ENCODE measurements around the gene MUC3A.
A peak's percentile ranks its signal among the peaks of the same experiment; 100 is the strongest.

The MUC3A gene

DNA sequence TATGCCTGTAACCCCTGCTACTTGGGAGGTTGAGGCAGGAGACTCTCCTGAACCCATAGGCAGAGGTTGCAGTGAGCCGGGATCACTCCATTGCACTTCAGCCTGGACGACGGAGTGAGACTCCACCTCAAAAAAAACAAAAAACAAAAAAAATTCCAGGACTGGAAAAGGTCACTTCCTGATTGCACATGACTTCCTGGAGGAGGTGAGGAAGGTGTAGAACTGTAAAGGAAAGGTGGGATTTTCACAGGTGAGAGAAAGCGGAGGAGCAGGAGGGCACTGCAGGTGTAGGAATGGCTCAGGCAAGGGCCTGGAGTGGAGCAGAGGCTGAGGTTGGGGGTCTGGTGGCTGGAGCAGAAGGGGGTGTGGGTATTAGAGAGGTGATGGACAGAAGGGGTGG, 3.2 kb upstream of the MUC3A start:
- DNase-seq = no peak

DNA sequence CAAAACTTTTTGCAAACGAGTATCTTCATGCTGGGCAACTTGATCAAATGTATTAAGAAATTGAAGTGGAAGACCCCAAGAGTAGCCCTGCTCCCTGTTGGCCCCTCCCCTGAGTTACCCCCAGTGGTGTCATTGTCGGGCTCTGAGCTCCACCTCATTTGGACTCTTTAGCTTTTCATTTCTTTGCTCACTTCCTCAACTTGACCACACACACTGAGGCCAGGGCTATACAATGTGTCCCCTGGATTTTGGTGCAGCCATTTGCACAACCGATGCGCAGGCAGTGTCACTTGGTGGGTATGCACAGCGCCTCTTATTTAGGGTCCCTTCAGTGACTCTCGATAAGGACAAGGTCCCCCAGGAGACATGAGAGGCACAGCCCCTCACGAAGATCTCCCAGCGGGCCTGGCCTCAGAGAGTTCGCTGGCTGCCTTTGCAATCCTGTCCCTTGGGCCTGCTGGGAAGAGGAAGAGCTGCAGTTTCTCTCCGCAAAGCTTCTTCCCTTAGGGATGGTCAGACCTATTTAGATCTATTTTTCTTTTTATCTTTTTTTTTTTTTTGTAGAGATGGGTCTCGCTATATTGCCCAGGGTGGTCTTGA, 2.5 kb upstream of the MUC3A start:
- DNase-seq = no peak

DNA sequence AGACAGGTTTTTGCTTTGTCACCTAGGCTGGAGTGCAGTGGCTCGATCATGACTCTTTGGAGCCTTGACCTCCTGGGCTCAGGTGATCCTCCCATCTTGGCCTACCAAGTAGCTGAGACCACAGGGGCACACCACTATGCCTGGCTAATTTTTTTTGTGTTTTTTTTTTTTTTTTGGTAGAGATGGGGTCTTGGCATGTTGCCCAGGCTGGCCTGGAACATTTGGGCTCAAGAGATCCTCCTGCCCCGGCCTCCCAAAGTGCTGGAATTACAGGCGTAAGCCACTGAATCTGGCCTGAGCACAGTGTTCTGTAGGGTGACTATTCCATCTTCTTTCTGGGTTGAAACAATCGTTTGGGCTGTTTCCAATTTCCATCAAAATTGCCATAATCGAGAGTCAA, 1.5 kb upstream of the MUC3A start:
- DNase-seq = no peak

DNA sequence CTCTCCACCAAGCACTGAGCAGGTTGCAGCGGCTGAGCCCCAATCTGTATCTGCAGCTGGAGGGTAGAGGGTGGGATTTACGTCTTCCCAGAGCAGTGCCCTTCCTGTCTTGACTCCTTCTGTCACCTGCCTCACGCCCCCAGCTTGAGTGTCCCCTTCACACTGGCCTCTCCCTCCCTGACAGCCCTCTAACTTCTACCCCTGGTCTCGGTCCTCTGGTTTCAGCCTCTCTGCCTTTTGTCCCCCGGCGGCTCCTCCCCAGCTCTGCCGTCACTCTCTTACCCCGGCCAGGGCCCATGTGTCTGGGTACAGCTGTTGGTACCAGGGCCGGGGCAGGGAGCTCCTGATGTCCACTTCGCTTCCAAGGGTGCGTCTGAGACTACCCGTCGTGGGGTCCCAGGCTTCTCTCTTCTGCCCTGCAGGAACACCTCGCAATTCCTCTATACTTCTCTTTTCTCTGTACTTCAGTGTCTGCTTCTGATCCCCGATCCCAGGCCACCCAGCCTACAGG, 654 bp downstream of the MUC3A start:
- no peak for DNase-seq

DNA sequence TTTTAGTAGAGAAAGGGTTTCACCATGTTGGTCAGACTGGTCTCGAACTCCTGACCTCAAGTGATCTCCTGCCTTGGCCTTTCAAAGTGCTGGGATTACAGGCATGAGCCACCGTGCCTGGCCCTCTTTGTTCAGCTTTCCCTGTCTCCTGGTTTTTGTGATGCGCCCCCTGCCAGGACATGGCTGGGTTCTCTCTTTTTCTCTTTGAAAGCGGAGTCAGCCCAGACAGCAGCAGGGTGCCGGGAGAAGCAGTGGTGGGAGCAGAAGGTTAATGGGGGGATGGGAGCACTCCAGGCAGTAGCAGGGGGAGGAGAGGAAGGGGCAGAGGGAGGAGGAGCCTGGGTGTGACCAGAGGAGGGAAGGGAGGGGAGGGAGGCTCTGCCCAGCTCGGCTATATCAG, 1.8 kb downstream of the MUC3A start:
- no peak for DNase-seq

DNA sequence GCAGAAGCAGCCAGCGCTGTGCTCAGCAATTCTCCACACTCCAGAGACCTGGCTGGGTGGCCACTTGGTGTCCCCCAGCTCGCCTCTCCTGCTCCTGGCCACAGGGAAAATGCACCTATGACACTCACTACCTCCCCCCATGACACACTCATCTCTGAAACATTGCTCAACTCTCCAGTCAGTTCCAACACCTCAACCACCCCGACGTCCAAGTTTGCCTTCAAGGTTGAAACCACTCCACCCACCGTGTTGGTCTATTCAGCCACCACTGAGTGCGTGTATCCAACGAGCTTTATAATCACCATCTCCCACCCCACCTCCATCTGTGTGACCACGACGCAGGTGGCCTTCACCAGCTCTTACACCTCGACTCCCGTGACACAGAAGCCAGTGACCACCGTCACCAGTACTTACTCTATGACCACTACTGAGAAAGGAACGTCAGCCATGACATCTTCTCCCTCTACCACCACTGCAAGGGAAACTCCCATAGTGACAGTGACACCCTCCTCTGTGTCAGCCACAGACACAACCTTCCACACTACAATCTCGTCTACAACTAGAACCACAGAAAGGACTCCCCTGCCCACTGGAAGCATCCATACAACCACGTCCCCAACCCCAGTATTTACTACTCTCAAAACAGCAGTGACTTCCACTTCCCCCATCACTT, 2.7 kb downstream of the MUC3A start:
- no peak for DNase-seq

DNA sequence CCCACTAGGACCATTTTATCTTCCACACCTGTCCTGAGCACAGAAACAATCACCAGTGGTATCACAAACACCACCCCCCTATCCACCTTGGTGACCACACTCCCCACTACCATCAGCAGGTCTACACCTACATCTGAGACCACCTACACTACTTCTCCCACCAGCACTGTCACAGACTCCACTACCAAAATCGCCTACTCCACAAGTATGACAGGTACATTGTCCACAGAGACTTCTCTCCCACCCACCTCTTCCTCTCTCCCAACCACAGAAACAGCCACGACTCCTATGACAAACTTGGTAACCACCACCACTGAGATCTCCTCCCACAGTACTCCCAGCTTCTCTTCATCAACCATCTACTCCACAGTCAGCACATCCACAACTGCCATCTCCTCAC, 3.3 kb downstream of the MUC3A start:
- no peak for DNase-seq

DNA sequence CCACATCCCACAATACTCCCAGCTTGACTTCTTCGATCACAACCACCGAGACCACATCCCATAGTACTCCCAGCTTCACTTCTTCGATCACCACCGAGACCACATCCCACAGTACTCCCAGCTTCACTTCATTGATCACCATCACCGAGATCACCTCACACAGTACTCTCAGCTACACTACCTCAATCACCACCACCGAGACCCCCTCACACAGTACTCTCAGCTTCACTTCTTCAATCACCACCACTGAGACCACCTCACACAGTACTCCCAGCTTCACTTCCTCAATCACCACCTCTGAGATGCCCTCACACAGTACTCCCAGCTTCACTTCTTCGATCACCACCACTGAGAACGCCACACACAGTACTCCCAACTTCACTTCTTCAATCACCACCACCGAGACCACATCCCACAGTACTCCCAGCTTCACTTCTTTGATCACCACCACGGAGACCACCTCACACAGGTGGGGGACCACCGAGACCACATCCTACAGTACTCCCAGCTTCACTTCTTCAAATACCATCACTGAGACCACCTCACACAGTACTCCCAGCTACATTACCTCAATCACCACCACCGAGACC, 8.6 kb downstream of the MUC3A start:
- DNase-seq = no peak

DNA sequence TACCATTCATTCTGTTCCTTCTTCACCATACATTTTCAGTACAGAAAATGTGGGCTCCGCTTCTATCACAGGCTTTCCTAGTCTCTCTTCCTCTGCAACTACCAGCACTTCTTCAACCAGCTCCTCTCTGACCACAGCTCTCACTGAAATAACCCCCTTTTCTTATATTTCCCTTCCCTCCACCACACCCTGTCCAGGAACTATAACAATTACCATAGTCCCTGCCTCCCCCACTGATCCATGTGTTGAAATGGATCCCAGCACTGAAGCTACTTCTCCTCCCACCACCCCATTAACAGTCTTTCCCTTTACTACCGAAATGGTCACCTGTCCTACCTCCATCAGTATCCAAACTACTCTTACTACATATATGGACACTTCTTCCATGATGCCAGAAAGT, 10.6 kb downstream of the MUC3A start:
- no peak for DNase-seq

DNA sequence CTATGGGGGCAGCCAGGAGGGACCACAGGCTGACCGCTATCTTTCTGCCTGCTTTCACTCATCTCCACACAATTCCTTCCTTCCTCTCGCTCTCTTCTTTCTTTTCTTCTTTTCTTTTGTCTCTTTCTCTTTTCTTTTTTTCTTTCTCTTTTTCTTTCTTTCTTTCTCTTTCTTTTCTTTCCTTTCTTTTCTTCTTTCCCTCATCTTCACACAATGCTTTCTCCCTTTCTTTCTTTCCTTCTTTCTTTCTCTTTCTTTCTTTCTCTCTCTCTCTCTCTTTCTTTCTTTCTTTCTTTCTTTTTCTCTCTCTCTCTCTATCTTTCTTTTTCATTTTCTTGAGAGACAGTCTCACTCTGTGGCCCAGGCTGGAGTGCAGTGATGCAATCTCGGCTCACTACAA, 13.2 kb downstream of the MUC3A start:
- DNase-seq = no peak

DNA sequence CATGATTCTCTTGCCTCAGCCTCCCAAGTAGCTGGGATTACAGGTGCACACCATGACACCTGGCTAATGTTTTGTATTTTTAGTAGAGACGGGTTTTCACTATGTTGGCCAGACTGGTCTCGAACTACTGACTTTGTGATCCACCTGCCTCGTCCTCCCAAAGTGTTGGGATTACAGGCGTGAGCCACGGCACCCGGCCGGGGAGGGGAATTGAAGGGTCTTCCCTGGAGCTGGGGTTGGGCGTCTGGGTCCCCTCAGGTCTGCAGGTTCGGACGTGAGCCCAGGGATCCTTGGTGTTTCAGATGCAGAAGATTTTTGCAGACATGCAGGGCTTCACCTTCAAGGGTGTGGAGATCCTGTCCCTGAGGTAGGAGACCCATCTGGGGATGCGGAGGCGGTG, 14.1 kb downstream of the MUC3A start:
- no peak for DNase-seq

DNA sequence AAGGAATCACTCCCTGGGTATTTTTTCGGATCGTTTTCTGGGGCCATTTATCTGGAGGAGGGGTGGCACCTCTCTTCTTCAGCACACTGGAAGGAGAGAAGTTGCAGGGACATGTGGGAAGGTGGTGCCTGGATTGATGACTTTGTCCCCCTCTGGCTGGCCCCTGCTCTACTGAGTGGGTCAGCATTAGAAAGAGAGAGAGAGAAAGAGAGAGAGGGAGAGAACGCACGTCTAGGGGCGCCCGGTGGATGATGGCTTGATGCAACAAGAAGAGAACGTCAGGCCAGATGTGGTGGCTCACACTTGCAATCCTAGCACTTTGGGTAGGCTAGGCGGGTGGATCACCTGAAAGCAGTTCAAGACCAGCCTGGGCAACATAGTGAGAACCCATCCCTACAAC, 14.5 kb downstream of the MUC3A start:
- DNase-seq = no peak

DNA sequence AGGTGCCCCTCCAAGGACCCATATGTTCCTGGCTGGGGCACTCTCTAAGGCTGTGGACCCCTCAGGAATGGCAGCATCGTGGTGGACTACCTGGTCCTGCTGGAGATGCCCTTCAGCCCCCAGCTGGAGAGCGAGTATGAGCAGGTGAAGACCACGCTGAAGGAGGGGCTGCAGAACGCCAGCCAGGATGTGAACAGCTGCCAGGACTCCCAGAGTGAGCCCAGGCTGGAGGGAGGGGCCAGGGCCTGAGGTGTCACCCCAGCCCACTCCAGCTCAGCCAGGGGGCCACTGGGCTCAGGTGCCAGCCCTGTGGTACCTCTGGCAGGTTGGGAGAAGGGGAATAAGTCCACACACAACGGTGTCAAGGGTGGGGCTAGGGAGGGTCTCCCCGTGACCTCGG, 15.3 kb downstream of the MUC3A start:
- DNase-seq = no peak

DNA sequence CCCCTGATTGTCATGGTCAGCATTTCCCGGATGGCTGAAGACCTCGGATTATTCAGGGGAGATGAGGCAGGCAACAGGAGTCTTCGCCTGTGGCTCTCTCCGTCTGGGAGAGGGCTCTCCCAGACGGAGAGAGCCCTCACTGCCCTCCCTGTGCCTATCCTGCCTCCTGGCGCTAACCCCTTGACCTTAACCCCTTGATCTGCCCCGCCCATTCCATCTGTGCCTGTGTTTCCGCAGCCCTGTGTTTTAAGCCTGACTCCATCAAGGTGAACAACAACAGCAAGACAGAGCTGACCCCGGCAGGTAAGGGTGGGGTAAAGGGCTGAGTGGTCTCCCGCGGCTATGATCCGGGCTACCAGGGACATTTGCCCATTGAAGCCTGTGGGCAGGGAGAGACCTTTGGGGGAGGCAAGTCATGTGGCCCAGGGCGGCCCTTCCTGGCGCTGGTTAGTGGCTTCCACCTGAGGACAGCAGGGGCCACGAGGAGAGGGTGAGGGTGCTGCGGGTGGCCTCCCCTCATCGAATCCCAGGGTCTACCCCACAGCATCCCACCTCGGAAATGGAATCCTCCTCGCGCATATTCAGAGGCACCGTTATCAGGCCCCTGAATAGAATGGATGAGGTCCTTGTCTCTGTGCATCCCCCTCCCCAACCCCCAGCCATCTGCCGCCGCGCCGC, 15.8 kb downstream of the MUC3A start:
- DNase-seq = no peak

DNA sequence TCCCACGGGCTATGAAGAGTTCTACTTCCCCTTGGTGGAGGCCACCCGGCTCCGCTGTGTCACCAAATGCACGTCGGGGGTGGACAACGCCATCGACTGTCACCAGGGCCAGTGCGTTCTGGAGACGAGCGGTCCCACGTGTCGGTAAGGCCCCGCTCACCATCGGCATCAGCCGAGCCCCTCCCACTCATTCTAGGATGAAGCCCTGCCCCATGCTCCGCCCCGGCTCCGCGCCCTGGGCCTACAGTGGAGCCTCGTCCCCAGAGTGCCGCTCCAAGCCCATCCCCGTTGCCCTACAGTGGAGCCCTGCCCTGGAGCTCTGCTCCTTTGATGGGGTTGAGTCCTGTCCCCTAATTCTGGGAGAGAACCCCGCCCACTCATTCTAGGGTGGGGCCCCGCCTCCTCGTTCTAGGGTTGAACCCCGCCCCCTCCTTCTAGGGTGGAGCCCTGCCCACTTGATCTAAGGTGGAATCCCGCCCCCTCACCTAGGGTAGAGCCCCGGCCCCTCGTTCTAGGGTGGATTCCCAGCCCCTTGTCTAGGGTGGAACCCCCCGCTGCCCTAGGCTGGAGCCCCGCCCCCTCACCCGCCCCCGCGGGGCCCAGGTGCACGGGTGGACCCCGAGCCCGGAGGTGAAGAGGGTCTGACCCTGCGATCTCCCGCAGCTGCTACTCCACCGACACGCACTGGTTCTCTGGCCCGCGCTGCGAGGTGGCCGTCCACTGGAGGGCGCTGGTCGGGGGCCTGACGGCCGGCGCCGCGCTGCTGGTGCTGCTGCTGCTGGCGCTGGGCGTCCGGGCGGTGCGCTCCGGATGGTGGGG, 16.6 kb downstream of the MUC3A start:
- peak; percentile 63 for DNase-seq

DNA sequence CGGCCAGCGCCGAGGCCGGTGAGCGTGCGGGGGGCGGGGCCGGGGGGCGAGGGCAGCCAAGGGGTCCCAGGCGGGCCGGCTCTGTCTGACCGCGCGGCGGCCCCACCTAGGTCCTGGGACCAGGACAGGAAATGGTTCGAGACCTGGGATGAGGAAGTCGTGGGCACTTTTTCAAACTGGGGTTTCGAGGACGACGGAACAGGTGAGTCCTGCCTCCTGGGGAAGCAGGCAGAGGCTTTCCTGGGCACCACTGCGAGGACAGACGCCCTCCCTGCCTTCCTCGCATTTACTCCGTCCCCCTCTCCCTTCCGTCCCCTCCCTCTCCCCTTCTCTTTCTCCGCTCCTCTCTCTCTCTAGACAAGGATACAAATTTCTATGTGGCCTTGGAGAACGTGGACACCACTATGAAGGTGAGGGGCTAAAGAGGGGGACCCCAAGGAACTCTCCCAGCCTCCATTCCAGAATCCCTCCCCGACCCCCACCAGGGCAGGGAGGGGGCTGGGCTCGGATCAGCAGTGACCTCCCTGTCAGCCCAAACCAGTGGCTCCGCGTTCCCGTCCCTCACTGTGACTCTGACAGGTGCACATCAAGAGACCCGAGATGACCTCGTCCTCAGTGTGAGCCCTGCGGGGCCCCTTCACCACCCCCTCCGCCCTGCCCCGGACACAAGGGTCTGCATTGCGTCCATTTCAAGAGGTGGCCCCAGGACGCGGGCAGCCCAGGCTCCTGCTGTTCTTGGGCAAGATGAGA, 17.4 kb downstream of the MUC3A start:
- DNase-seq = no peak

DNA sequence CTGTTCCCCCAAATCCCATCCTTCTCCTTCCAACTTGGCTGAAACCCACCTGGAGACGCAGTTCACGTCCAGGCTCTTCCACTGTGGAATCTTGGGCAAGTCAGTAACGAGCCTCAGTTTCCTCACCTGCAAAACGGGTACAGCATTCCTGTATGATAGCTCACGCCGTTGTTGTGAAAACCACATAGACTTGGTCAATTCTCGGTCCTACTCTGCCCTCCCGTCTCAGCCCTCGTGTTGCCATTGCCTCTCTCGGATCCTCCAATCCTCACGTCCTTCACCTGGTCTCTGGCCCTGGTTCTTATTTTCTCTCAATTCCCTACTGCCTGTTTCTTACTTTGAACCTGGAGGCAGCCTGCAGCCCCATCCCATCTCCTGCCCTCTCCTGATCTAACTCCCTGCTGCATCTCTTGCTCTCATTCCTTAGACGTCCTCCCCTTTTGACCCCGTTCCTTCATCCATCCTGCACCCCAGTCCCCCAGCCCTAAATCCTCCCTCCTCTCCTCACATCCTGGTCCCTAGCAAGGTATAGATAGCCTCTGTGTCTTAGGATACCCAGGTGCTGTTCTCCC, 18.0 kb downstream of the MUC3A start:
- no peak for DNase-seq

DNA sequence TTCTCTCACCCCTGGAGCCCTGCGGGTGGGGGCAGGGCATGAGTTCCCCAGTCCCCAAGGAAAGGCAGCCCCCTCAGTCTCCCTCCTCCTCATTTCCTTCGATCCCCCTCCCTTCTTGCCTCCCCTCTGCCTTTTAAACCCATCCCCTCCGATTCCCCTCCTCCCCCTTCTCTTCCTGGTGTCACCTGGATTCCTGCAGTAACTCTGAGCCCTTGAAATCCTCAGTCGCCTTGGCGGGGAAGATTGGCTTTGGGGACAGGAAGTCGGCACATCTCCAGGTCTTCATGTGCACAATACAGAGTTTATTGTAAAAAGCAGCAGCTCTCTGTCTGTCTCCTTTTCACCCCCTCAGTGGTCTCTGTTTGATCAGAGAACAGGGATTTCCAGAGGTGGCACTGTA, 18.7 kb downstream of the MUC3A start:
- no peak for DNase-seq

DNA sequence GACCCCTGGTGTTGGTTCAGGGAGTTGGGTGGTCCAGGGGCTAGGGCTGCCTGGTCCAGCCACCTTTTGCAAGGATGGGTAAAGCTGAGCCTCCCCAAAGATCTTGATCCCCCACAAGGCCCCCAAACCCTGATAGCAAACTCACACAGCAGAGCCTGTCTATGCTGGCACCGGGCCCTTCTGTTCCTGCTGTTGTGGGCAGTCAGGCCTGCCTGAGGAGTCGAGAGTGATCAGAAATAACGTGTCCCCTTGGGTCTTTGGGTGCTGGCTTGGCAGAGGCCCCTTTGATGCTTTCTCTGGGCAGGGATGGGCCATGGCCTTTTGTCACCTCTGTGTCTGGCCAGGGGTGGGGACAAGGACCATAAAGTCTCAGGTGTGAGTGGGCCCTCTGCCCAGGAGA, 19.3 kb downstream of the MUC3A start:
- DNase-seq = no peak

DNA sequence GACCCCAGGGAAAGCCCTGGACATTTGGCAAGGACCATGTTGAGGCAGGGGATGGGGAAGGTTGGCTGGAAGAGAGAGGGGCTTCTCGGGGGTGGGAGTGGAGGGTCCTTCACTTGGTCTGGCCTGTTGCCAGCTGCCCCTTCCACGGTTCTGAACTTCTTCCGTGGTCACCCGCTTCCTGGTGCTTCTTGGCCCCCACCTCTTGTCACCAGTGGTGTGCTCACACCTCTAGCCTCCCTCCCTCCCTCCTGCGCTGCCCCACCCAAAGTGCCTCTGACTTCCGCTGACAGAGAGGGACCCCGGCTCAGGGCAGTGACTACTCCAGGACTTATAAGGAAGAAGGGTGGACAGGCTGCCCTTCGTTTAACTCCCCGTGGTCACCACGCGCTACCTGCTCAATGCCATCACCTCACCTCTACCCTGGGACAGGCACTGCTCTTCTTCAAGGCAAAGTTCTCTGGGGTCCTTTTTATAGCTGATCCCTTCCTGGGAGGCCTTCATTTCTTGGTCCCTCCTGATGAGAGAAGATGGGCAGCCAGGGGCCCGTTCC, 19.8 kb downstream of the MUC3A start, which contains the start of gene MUC12:
Gene MUC12, plus strand, starts transcription at position 500 of the 550 bp plus-strand sequence. CDS start 58 bp downstream, outside the sequence.
- DNase-seq = no peak

Measured in CD4-positive, alpha-beta T cell treated with Interleukin-17A for 1 hour (primary cell).